NCI-H128 (cell line): ENCODE results near the gene NYAP1.
A peak's percentile ranks its signal among the peaks of the same experiment; 100 is the strongest.
"Not testable (repeated sequence)": the region's sequence is repeated elsewhere in the genome, so short reads cannot be mapped to it uniquely, and the experiment has no call there.

ENCODE experiments used
- DNase-seq: peaks from one replicate; lab custom pipeline; 2025; ENCODE audit not compliant: unreplicated experiment; lab: John Stamatoyannopoulos, UW

NYAP1 gene

DNA sequence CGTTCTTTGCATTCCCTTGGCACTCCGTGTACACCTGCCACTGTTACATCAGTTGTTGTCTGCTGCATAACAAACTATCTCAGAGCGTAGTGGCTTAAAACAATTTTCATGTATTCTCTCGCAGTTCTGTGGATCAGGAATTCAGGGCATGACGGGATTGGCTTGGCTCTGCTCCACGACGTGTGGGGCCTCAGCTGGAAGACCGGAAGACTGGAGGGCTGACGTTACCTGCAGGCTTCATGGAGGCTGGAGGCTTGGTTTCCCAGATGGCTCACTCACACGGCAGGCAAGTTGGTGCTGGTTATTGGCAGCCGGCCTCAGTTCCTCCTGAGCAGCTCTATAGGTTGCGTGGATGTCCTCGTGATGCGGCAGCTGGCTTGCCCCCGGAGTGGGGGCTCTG is 25.5 kb downstream of the NYAP1 start:
- no peak for DNase-seq

DNA sequence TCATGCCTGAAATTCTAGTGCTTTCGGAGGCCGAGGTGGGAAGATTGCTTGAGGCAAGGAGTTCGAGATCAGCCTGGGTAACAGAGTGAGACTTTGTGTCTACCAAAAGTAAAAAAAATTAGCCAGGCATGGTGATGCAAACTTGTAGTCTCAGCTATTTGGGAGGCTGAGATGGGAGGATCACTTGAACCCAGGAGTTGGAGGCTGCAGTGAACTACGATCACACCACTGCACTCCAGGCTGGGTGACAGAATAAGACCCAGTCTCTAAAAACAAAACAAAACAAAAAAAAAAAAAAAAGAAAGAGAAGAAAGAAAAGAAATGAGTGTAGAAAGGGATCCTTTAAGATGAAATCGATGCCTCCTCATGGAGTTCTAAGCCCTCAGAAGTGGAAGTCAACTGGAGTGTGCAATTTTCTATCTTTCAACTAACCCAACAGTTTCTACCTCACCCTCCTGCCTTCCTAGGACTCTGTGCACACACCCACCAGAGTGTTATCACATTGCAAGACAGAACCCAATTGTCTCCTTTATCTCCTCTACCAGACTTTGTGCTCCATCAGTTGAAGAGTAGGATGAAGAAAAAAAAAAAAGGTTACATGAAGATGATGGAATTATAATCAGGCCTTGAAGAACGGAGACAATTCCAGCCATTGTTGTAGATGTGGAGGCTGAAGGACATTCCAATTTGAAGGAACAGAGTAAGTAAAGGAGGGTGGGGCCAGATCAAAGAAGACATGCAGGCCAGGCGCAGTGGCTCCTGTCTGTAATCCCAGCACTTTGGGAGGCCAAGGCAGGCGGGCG is 26.9 kb downstream of the NYAP1 start:
- DNase-seq, result no peak

DNA sequence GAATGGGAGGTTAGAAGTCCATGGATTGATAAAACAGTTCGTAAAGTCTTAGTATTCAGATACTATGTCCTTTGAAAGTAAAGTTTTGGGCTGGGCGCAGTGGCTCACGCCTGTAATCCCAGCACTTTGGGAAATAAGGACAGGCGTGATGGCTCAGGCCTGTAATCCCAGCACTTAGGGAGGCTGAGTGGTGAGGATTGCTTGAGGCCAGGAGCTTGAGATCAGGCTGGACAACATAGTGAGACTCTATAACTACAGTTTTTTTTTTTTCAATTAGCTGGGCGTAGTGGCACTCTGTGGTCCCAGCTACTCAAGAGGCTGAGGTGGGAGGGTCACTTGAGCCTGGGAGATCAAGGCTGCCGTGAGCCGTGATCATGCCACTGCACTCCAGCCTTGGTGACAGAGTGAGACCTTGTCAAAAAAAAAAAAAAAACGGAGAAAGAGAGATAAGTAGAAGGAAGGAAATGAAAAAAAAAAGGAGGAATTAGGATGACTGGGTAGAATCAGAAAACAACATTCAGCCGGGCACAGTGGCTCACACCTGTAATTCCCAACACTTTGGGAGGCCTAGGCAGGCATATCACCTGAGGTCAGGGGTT is 29.6 kb downstream of the NYAP1 start:
- no peak for DNase-seq

DNA sequence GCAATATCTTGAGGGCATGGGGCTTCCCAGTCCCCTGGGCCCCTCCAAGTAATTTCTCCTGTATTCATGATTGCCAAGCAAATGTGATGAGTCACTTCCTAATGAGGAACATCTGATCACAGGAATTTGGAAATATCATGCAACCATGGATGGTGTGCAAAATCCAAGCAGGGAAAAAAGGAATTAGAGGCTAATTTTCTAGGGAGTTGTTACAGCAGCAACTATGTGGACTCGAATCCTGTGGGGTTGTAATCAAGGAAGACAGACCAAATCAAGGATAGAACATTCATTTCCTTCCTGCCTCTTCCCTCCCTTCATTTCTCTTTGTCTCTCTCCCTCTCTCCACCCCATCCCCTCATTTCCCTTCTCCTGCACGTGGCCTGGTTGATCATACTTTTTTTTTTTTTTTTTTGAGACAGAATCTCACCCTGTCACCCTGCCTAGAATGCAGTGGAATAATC is 31.4 kb downstream of the NYAP1 start:
- DNase-seq, result no peak

DNA sequence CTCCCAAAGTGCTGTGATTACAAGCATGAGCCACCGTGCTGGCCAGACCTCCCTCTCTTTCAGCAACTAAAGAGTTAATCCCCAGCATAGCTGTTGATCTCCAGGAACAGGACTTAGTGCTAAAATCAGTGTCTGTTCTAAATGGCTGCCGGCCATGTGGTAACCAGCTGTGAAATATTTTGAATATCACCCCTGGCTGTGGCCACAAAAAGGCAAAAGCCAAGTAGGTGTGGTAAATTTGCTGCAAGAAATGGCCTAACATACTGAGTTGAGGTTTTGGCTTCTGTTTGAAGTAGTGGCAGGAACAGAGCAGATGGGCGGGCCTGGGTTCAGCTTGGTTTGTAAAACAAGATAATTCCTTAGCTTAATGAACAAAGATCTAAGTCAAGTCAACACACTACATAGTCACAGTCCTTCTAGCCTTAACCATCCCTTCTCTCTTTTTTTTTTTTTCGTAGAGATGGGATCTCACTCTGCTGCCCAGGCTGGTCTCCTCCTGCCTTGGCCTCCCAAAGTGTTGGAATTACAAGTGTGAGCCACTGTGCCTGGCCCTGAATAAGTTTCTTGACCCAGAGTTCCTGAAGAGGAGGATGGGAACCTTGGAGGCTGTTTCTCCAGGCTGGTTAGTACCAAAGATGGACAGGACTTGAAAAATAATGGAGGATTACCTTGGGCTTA is 32.5 kb downstream of the NYAP1 start:
- DNase-seq, result no peak

DNA sequence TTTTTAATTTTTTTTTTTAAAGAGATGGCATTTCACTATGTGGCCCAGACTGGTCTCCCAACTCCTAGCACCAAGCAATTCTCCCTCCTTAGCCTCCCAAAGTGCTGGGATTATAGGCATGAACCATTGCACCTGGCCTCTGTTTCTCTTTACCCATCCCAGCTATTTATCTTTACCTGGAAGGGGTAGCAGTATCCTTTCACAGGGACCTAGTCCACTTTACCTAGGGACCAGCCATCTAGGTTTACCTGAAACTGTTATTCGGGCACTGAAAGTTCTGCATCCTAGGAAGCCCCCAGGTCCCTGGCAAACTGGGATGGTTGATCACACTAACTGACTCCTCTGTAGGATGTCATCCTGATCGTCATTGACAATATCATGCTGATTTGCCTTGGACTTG is 33.6 kb downstream of the NYAP1 start:
- no peak for DNase-seq

DNA sequence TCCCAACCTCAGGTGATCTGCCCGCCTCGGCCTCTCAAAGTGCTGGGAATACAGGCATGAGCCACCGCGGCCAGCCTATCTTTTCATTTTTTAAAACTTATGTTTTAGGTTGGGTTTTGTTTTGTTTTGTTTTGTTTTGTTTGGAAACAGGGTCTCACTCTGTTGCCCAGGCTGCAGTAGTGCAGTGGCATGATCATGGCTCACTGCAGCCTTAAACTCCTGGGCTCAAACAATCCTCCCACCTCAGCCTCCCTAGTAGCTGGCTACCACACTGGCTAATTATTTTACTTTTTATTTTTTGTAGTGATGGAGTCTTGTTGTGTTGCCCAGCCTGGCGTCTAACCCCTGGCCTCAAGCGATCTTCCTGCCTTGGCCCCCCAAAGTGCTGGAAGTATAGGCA is 35.9 kb downstream of the NYAP1 start:
- no peak for DNase-seq

DNA sequence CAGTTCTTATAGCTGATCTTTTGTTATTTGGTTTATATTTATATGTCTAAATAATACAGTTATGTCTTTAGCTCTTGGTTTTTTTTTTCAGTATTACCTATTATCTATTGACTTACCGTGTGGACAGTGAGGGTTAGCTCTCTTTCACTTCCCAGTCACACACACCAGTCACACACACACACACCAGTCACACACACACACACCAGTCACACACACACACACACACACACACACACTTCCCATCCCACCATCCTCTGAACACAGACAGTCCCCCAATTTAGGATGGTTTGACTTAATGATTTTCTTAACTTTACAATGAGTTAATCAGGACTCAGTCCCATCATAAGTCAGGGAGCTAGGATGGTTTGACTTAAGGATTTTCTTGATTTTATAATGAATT is 36.4 kb downstream of the NYAP1 start:
- no peak for DNase-seq

DNA sequence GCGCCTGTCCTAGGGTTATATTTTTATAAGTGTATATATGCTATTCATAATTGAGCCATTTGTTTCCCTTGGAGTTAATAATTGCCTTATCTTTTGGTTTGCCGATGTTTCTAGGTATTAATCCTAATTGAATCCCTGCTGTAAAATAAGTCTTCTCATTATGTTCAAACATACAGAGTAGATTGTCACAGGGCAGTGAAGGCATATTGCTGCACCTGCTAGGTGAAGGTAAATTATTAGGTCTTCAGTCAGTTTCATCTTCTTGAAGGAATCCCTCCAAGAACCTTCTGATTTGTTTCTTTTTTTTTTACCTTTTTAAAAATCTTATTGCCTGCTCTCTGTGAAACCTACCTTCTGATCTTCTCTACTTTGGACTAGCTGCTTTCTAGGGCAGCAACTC is 37.3 kb downstream of the NYAP1 start:
- DNase-seq, result no peak

DNA sequence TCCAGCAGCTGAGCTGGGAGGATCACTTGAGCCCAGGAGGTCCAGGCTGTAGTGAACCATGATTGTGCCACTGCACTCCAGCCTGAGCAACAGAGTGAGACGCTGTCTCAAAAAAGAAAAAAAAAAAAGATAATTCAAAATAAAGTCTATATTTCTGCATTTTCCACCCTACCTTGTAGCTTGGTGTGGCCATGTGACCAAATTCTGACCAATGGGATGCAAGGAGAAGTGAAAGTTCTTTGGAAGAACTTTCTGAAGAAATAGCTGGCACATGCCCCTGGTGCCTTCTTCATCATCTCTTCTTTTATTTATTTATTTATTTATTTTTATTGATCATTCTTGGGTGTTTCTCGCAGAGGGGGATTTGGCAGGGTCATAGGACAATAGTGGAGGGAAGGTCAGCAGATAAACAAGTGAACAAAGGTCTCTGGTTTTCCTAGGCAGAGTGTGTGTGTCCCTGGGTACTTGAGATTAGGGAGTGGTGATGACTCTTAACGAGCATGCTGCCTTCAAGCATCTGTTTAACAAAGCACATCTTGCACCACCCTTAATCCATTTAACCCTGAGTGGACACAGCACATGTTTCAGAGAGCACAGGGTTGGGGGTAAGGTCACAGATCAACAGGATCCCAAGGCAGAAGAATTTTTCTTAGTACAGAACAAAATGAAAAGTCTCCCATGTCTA is 38.3 kb downstream of the NYAP1 start:
- not testable (repeated sequence) for DNase-seq

DNA sequence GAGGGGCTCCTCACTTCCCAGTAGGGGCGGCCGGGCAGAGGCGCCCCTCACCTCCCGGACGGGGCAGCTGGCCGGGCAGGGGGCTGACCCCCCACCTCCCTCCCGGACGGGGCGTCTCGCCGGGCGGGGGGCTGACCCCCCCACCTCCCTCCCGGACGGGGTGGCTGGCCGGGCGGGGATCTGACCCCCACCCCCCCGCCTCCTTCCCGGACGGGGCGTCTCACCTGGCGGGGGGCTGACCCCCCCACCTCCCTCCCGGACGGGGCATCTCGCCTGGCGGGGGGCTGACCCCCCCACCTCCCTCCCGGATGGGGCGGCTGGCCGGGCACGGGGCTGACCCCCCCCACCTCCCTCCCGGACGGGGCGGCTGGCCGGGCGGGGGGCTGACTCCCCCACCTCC is 39.5 kb downstream of the NYAP1 start:
- DNase-seq, result not testable (repeated sequence)

DNA sequence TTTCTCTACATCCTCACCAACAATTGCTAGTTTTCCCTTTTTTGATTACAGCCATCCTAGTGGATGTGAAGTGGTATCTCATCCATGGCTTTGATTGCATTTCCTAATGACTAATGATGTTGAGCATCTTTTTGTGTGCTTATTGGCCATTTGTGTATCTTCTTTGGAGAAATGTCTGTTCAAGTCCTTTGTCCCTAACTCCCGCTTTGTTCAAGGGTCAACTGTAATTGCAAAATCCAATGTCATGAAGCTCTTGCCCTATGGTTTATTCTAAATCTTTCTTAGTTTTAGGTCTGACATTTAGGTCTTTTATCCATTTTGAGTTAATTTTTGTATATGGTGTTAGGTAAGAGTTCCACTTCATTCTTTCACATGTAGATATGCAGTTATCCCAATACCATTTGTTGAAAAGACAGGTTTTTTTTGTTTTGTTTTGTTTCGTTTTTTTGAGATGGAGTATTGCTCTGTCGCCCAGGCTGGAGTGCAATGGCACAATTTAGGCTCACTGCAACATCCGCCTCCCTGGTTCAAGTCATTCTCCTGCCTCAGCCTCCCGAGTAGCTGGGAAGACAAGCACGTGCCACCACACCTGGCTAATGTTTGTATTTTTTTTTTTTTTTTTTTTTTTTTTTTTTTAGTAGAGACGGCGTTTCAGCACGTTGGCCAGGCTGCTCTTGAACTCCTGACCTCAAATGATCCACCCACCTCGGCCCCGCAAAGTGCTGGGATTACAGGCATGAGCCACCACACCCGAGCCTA is 44.6 kb downstream of the NYAP1 start:
- DNase-seq, result not testable (repeated sequence)

DNA sequence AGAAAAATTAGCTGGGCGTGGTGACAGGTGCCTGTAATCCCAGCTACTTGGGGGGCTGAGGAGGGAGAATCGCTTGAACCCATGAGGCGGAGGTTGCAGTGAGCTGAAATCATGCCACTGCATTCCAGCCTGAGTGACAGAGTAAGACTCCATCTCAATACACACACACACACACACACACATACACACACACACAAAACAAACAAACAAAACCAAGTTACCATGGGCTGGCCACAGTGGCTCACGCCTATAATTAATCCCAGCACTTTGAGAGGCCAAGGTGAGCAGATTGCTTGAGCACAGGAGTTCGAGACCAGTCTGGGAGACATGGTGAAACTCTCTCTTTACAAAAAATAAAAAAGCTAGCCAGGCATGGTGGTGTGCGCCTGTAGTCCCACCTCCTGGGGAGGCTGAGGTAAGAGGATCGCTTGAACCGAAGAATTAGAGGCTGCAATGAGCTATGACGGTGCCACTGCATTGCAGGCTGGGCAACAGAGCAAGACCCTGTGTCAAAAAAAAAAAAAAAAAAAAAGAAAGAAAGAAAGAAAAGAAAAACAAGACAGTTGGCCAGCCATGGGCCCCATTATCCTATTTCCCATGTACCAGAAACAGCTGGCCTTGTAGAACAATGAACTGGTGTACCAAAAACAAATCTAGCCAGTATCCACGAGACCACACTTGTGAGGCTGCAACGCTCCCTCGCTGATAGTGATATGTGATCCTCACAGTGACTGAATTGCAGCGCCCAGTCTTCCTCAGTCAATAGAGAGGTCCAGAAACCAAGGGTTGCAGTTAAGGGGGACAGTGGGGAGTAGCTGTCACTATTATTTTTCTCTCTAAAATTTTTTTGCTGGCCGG is 48.7 kb downstream of the NYAP1 start:
- DNase-seq, result no peak

DNA sequence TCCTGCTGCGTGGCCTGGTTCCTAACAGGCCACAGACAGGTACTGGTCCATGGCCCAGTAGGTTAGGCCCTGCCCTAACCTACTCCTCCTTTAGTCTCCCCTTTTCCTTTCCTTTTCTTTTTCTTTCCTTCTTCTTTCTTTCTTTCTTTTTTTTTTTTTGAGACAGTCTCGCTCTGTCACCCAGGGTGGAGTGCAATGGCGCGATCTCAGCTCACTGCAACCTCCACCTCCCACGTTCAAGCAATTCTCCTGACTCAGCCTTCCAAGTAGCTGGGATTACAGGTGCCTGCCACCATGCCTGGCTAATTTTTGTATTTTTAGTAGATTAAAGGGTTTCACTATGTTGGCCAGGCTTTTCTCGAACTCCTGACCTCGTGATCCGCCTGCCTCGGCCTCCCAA is 52.3 kb downstream of the NYAP1 start:
- DNase-seq, result not testable (repeated sequence)

DNA sequence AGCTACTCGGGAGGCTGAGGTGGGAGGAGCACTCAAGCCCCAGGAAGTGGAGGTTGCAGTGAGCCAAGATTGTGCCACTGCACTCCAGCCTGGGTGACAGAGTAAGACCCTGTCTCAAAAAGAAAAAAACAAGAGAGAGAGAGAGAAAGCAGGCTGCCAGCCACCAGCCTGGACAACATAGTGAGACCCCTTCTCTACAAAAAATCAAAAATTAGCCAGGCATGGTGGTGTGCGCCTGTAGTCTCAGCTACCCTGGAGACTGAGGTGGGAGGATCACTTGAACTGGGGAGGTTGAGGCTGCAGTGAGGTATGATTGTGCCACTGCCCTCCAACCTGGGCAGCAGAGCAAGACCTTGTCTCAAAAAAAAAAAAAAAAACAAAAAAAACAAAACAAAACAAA is 53.0 kb downstream of the NYAP1 start:
- not testable (repeated sequence) for DNase-seq

DNA sequence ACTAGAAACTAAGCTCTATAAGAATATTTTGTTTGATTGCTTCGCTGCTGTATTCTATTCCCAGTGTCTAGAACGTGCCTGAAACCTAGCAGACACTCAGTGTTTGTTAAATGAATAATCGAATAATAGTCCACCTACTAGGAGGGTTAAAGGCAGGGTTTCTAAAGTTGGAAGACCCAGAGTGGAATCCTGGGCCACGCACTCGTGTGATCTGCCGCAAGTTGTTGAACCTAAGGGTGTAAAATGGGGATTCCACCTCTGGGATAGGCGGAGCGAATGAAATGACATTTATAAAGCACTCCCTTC is 54.6 kb downstream of the NYAP1 start:
- no peak for DNase-seq

DNA sequence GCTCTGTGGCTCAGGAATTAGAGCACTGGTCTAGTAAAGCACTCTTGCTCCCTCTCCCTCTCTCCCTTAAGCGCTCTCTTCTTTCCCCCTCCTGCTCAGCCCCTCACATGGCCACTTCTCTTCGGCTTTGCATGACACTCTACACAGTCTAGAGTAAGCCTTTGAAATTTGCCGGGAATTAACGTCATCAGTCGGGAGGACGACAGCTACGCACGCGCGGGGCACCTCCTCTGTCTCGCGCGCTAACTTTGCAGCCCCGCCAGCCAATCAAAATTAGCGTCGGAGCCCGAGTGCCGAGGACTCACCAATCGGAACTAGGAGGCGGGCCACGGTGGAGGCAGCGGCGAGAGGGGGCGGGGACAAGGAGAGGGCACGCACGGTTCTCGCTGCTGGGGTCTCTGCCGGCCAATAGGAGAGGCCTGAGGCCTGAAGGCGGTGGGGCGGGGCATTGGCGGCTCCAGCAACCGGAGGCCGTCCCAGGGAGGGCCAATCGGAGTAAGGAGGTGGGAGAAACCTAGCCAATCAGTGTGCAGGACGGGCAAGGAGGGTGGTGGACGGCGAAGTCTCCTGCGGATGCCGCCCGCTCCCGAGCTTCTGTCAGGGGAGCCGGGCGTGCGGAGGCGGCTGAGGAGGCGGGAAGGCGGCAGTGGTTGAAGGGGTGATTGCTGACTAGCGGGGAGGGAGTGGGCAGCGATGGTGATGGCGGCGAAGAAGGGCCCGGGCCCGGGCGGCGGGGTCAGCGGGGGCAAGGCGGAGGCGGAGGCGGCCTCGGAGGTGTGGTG is 55.1 kb downstream of the NYAP1 start, which contains the start of gene AGFG2:
Gene AGFG2 (plus strand): TSS at position 550 of the 782 bp plus-strand sequence. CDS start 144 bp downstream, at position 694.
- DNase-seq, result peak; percentile 98

DNA sequence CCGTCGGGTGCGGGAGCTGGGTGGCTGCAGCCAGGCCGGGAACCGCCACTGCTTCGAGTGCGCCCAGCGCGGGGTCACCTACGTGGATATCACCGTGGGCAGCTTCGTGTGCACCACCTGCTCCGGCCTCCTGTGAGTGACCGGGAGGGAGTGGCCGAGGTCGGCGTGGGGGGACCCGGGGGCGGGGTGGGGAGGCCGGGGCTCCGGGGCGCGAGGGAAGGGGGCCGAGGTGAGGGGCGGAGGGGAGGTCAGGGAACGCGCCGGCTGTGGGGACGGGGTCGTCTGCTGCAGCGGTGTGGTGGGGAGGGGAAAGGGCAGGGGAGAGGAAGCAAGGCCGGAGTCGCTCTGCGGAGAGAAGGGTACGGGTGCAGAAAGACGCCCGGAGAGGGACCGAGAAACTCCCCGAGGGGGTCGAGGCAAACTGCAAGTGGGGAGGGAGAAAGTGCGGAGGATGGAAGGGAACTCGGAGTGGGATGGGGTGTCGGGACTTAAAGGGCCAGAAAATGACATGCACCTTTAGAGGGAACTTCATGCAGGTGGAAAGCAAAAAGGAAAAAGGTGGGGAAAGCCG is 55.8 kb downstream of the NYAP1 start:
- no peak for DNase-seq
